SIG-M5 treated with dmso at 0.1 percent for 504 hours (cell line): ENCODE data around the gene TSC2.
"Not testable (repeated sequence)": the region's sequence is repeated elsewhere in the genome, so short reads cannot be mapped to it uniquely, and the experiment has no call there.

Experiments used
- DNase-seq: peaks from one replicate; lab custom pipeline; 2025; ENCODE audit not compliant: unreplicated experiment; lab: John Stamatoyannopoulos, UW

The TSC2 gene

DNA sequence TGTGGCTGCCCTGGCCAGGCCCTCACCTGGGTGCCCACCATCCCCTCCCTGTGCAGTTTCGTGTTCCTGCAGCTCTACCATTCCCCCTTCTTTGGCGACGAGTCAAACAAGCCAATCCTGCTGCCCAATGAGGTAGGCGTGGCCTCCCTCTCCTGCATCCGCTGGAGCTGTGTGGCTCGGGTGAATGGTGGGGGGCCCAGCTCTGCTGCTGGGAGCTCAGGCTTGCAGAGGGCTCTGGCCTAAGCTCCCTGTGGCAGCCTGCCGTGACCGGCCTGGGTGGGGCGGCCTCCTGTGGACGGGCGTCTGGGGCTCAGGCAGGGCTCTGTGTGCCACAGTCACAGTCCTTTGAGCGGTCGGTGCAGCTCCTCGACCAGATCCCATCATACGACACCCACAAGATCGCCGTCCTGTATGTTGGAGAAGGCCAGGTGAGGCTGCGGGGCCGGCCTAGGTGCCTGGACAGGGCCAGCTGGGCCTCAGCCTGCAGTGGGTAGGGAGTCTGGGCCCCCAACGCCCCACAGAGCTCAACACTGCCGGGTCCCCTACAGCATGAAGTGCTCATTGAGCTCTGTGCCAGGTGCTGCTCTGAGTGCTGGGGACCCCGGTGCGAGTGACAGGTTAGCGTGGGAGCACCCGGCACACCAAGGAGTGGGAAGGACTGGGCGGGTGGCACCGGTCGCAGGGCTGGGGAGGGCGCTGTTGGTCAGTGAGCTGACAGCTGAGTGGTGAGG, 37.3 kb downstream of the TSC2 start:
- no peak for DNase-seq

DNA sequence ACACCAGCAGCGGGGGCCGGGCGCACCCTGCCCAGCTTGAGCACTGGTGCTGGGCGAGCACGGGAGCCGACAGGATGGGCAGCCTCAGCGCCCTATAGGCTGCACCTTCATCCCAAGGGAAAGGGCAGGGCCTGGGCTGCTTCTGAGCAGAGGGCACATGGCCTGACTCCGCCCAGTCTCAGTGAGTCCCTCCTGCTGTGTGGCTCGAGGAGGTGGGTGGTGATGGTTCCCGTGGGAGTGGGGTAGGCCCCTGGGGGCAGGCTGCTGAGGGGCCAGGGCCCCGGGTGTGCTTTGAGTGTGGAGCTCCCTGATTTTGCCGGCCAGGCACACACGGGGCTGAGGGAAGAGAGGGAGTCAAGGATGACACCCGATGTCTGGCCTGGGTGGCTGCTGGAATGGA, 37.9 kb downstream of the TSC2 start:
- DNase-seq: no peak

DNA sequence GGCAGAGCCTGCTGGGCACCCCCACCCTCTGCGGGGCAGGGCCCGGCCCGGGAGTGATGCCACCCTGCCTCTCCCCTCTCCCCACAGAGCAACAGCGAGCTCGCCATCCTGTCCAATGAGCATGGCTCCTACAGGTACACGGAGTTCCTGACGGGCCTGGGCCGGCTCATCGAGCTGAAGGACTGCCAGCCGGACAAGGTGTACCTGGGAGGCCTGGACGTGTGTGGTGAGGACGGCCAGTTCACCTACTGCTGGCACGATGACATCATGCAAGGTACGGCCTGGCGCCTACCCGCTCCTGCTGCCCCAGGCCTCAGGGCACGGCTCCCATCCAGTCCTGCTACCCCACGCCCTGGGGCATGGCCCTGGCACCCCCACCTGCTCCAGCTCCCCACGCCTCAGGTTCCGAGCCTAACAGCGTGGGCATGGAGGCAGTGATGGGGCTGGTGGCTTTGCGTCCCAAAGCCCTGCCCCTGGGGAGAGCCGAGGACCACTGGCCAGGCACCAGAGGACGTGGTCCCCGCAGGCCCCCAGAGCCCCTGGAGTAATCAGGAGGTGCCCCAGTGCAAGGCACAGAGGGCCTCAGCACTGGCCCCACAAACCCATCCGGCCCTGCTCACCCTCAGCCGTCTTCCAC, 38.4 kb downstream of the TSC2 start:
- no peak for DNase-seq

DNA sequence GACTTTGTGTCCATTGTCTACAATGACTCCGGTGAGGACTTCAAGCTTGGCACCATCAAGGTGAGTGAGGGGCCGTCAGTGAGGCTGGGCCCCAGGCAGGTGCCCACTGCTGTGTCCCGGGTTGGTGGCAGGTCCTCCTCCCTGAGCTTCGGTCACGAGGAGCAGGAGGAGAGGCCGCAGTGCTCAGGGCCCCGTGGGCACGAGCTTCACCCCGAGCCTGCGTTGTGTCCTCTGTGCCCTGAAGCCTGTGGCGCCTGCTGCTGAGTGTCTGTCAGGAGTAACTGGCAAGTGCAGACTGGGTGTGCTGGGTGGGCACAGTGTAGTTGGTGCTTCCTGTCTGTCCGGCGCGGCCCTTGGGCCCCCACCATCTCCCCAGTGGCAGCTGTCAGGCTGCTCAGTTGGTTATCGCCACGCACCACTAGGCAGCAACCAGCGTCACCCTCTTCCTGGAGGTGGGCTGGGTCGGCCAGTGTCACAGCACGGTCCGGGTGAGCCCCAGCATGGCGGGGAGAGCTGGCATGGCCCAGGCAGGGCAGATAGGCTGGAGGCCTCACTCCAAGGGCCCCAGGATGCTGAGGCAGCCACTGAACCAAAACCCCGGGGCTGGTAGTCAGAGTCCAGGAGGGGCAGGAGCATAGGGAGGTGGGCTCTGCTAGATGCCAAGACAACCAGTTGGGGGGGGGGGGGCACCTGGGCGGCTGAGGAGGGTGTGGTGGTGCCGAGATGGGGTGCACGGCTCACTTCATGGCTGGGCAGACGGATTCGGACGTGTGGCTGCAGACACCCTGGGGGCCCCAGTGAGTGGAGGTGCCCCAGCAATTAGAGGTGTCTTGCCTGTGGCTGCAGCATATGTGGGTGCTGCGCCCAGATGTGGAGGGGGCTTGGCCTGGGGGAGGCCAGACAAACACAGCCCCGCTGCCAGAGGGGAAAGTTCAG, 39.3 kb downstream of the TSC2 start:
- DNase-seq: no peak

DNA sequence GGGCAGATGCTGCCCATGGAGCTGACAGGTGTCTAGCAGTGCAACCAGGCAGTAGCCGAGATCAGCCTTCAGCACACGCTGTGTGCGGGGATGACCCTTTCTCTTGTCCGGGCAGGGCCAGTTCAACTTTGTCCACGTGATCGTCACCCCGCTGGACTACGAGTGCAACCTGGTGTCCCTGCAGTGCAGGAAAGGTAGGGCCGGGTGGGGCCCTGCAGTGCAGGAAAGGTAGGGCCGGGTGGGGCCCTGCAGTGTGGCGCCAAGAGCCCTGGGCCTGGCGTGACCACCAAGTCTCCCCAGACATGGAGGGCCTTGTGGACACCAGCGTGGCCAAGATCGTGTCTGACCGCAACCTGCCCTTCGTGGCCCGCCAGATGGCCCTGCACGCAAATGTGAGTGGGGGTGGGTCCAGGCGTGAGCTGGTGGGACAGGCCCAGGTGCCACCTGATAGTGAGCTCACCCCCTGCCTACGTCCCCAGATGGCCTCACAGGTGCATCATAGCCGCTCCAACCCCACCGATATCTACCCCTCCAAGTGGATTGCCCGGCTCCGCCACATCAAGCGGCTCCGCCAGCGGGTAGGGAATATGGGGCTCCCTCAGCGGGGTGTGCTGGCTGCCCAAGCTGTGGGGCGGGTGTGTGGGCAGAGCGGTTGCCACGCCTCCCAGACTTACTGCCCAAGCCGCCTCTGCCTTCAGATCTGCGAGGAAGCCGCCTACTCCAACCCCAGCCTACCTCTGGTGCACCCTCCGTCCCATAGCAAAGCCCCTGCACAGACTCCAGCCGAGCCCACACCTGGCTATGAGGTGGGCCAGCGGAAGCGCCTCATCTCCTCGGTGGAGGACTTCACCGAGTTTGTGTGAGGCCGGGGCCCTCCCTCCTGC, 40.2 kb downstream of the TSC2 start:
- DNase-seq: no peak

DNA sequence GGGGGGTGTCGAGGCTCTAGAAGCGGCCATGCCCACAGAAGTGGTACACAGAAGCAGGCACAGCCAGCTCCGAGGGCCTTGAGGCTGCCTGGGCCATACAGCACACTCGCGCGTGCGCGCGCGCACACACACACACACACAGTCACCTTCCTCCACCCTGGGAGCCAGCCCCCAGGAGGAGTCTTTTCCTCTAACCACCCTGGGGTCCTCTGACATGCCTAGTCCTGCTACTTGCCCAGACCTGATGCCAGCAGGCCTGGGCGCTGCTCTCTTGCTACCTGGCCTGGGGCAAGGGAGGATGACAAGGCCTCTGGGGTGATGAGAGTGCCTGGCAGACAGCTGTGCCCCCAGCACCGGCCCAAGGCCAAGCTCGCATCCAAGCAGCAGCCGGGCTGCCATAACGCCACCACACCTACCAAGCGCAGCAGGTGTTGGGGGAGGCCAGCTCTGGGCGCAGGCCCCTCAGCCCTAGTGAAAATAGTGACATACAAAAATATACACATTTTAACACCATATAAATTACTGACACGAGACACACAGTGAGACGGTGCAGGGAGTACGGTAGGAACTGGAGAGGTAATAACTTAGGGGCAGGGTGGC, 41.1 kb downstream of the TSC2 start:
- no peak for DNase-seq

DNA sequence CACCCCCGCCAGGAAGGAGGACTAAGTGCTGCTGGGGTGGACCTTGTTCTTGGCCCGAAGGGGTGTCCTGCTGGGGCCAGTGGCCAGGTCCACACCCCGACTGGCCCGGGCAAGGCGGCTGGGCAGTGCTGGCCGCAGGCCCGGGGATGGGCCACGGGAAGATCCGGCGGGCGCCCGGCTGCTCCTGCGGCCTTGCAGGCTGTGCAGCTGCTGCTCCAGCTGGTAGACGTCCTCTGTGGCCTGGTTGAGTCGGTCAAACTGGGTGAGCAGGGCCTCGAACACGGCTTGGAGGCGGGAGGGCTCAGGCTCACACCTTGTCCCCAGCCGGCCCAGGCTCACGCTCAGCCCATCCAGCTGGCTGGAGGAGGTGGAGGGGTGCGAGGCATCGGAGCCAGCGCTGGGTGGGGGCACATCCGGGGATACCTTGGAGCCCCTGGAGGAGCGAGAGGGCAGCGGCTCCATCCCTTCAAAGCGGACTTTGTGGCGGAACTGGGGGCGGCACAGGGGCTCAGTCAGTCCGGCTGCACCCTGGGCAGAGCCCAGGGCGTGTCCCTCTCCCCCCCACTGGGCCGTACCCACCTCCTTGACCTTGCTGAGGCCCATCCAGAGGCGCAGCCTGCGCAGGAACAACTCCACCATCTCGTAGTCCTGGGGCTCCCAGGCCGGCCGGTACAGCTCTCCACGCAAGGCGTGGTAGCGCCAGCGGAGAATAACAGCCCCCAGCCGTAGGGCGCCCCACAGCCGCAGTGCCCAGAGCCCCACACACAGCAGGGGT, 42.1 kb downstream of the TSC2 start:
- DNase-seq: no peak

DNA sequence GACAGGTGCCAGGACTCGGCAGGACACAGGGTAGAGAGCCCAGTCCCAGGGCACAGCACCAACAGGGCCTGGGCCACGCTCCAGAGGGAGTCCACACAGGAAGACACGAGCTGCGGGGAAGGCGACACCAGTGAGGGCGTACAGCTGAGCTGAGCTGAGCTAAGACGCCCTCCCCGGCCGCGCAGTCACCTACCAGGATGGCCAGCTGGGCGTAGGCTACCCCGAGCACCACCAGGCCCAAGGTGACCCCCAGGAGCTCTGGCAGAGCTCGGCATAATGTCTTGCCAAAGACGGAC, 42.6 kb downstream of the TSC2 start:
- no peak for DNase-seq

DNA sequence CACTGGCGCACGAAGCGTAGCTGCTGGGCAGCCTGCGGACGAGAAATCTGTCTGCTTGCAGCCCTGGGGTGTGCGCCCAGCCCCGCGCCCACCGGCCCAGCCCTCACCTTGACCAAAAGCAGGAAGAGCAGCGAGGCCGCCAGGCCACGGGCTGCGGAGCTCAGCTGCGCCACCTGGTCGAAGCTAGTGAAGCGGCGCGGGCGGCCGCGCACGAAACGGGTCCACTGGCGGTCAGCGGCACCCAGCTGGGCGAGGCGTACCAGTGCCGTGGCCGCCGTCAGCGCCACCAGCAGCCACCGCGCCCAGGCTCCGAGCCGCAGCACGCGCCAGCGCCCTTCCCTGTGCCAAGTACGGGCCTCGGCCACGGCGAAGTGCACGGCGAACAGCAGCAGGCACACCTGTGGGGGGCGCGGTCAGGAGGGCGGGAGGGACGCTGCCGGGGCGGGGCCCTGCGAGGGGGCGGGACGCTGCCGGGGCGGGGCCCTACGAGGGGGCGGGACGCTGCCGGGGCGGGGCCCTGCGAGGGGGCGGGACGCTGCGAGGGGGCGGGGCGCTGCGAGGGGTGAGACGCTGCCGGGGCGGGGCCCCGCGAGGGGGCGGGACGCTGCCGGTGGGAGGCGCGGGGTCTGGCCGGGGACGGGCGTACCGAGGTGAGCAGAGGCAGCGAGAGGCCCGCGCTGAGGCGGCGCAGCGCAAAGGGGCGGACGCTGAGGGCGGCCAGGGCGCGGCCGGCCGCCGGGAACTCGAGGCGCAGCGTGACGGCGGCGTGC, 43.2 kb downstream of the TSC2 start:
- no peak for DNase-seq

DNA sequence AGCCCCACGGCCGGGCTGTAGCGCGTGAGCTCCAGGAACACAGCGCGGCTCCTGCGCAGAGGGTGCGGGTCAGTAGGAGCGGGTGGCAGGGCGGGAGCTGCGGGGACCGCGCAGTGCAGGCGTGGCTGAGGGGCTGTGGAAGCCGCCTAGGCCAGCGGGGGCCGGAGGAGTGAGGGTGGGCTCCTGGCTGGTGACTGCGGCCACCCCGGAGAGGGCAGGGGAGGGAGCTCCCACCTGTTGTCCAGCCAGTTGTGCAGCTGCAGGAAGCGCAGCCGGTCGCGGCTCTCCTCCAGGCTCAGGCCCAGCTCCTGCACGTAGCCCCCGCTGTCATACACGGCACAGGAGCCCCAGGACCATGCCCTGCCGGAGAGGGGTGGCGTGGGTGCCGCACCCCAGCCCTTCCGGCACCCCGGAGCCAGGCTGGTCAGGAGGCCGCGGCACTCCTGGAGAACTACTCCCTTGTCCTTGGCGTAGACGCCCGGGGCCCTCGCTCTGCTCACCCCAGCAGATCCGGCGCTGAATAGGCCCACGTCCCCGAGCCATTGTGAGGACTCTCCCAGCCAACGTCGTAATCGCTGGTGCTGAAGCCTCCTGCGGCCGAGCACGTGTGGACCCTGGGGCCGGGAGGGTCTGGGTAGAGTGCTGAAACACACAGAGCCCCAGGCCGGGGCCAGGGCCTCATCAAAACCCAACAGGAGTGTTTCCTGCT, 43.9 kb downstream of the TSC2 start:
- no peak for DNase-seq

DNA sequence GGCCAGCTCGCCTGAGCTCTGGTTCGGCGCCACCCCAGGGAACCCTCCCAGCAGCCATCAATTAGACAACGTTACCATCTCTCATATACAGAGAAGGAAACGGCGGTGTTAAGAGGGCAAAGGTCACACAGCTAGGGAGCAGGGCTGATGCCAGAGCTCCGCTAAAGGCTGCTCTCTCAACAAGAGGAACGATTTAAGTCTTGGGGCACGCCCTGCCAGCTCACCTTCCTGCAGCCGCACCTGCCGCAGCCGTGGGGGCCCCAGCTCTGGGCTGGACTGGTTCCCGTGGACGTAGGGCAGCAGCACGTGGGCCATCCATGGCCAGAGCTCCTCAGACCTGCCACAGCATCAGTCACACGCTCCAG, 44.5 kb downstream of the TSC2 start:
- DNase-seq: no peak

DNA sequence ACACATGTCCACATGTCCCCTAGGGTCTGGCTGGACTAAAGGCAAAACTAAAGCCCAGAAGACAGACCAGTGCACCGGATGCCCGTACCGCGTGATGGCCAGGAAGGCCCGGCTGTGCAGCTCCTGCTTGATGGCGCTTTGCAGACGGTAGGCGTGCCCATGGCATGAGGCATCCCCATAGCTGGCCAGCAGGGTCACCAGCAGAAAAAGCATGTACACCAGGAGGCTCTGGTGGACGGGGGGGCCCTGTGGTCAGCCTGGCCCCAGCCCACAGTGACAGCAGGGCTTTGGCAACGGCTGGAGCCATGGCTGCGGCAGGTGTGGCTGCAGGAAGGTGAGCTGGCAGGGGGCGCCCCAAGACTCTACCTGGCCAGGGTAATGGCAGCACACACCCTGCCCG, 45.1 kb downstream of the TSC2 start:
- DNase-seq: no peak

DNA sequence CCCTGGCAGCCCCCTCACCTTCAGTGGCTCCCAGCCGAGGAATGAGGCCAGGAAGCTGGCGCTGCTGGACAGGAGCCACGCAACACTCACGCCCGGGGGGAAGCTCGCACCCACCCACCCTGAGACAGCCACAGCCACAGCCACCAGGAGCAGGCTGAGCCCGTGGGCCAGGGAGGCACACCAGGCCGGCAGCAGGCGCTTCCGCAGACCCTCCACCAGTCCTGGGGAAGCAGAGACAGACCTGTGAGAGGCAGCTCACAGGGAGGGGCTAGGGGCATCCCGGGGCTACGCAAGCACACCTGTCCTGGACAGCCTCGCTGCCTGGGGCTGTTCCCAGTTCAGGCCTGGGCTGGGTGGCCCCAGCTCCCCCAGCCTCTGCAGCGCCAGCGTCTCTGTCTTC, 46.0 kb downstream of the TSC2 start:
- no peak for DNase-seq

DNA sequence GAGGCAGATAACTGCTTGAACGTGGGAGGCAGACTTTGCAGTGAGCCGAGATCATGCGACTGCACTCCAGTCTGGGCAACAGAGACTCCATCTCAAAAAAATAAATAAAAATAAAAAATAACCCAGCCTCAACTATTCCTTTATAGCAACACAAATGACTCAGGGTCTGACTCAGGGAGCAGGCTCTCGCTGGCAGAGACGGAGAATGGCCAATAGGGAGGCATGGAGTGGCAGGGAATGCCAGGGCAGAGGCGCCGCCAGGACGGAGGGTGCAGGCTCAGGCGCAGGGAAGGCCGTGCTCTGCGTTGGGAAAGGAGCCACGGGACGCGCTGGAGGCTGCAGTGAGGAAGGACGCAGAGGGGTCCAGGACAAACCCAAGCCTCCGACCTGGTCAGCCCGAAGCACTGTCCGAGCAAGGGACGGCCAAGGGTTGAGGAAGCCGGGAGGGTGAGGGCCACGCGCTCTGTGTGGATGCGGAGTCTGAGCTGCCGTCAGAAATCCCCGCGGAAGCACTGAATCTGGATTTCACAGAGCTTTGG, 47.6 kb downstream of the TSC2 start:
- no peak for DNase-seq

DNA sequence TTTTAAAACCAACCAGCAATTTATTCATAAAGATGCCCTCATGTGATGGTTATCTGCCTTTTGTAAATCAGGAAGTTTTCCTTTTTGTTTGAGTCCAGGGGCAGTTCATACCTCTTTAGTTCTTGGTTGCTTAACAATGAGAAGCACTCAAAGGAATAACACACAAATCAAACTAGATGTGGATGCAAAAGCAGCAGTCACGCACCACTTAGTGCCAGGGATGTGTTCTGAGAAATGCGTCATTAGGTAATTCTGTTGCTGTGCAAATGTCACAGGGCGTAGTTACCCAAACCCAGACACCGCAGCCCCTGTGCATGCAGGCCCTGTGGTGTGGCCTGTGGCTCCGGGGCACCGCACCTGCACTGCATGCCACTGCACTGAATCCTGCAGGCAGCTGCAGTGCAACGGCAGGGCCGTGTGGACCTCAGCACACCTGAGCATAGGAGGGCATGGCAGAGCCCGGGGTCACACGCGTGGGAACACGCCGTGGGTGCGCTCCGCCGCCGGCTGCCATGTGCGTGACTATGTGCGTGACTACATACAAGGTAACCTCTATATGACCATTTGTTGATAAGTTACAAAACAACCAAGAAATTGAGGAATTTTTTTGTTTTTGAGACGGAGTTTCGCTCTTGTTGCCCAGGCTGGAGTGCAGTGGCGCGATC, 48.3 kb downstream of the TSC2 start:
- DNase-seq: no peak

DNA sequence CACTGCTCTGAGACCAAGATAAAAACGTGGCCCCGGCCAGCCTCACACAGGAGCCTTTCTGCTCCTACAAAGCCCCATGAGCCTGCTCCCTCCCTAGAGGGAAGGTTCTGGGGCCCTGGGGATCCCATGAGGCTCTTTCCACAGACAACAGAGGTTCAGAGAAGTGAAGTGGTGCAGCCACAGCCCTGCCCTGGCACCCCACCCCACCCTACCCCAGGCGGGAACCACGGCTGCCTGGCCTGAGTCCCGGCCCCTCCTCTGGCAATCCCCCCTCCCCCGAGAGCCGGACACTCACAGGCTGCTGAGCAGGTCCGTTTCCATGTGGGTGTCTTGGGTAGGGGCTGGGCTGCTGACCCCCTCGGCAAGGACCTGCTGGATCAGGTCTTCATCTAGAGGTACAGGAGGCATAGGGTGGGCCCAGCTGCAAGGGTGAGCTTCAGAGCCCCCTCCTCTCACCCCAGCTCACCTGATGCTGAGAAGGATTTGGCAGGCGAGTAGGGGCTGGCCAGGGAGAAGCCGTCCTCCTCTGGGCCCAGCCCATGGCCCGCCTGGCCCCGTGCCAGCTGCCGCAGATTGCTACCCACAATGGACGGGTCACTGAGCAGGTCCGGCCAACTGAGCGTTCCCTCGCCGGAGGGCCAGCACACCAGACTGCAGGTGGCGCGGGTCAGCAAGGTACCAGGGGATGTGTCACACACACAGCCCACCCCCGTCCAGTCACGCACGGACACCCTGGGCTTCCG, 49.2 kb downstream of the TSC2 start:
- no peak for DNase-seq

DNA sequence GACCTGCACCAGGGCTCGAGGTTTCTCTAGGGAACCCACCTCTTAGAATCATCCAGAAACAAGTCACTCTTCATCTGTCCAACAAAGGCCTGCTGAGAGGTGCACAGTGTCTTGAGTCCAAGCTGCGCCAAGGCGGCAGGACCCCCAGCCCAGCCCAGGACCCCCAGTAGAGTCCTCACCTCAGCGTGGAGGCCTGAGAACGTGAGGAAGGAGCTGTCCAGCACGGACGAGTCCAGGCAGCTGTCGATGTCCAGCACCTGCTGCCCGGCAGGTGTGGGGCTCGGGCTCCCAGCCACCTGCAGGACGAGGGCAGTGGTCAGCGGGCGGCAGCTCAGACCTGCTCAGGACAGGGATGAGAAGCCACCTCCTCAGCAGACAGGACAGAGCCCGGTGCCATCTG, 49.9 kb downstream of the TSC2 start:
- not testable (repeated sequence) for DNase-seq
